Right atrium auricular region (tissue), 2 donors: ENCODE data around the gene CDCA7L. TPM values are rescaled to one million over a fixed set of nuclear protein-coding genes. Genes with fewer than 3 reads are reported as not detected.

Experiments
- DNase-seq: peaks from one replicate; pipeline ENCODE4 v3.0.0-alpha.2; 2019; ENCODE audit warnings: low spot score
- H3K27ac ChIP-seq, 2 donors: fragments of 200-600 bp; sonication (generic); 1 replicate in 1 of 2; 2 replicates in 1 of 2; pipeline ENCODE4 v1.5.1; 2016 to 2019
- H3K27me3 ChIP-seq, 2 donors: fragments of 200-600 bp; sonication (generic); one replicate each; pipeline versions ENCODE4 v1.5.1 to v1.6.0; 2017 to 2019
- H3K36me3 ChIP-seq: fragments of 200-600 bp; sonication (generic); one replicate; pipeline ENCODE4 v1.5.1; 2016
- H3K4me1 ChIP-seq, 2 donors: fragments of 200-600 bp; sonication (generic); one replicate each; pipeline versions ENCODE4 v1.5.1 to v1.6.0; 2017 to 2019
- H3K4me3 ChIP-seq, 2 donors: fragments of 200-600 bp; sonication (generic); 1 replicate in 1 of 2; 2 replicates in 1 of 2; pipeline ENCODE4 v1.5.1; 2017 to 2019; ENCODE audit warnings: mild to moderate bottlenecking in 1 of 2, moderate library complexity in 1 of 2
- H3K9me3 ChIP-seq, 2 donors: fragments of 200-600 bp; sonication (generic); one replicate each; pipeline ENCODE4 v1.5.1; 2019
- CTCF ChIP-seq, 2 donors: fragments of 200-600 bp; sonication (generic); IDR thresholded peaks; one replicate each; pipeline ENCODE4 v1.5.1; 2019; ENCODE audit warnings: antibody characterized with exemption in 2 of 2
- total RNA-seq, 2 donors: library from RNA; depleted of rRNA; stranded (reverse); fragments of >200 nt; gene quantifications; one replicate each; pipeline ENCODE4 v1.1.0, GENCODE V29; 2016

The CDCA7L gene
- 10 to 100 TPM; 32.4 to 48.9 TPM for total RNA-seq

- peak within 1 kb of the TSS; percentile 88 for H3K27ac ChIP-seq
- peaks cover 0 to 39% of the 10 kb centered on the region in 2 donors for H3K4me1 ChIP-seq
- H3K9me3 ChIP-seq = no peaks in the 10 kb centered on the region
- no peaks in the 10 kb centered on the region for H3K36me3 ChIP-seq
- peak; percentile 63 for DNase-seq
- H3K4me3 ChIP-seq = peak within 1 kb of the TSS; percentile 53 to 72
- H3K27me3 ChIP-seq = no peaks in the 10 kb centered on the region
- no peak for TF ChIP-seq CTCF (IDR thresholded peaks at IDR 0.05)
Observed at GRCh38 chr7:21945454-21946221, at the start of gene CDCA7L. CDCA7L (minus strand) TSS chr7:21945899; CDS start chr7:21945804, 95 bp downstream.

GRCh38 chr7:21986096-21986495, 40.4 kb upstream of the CDCA7L start:
- Histone ChIP-seq H3K27ac (no peak overlapping the region), H3K27me3 (no peaks in the 10 kb centered on the region), H3K9me3 (no peaks in the 10 kb centered on the region), H3K4me1 (no peaks in the 10 kb centered on the region), H3K36me3 (no peaks in the 10 kb centered on the region), H3K4me3 (no peak overlapping the region)
- no peak for DNase-seq
- TF ChIP-seq CTCF (IDR thresholded peaks at IDR 0.05) = no peak

- no peak for TF ChIP-seq CTCF (IDR thresholded peaks at IDR 0.05)
- Histone ChIP-seq H3K36me3 (no peaks in the 10 kb centered on the region), H3K4me1 (no peaks in the 10 kb centered on the region)
Observed at GRCh38 chr7:21984042-21984441, 38.3 kb upstream of the CDCA7L start.

GRCh38 chr7:21983056-21983455, 37.4 kb upstream of the CDCA7L start:
- DNase-seq = no peak
- Histone ChIP-seq H3K9me3 (no peaks in the 10 kb centered on the region), H3K27ac (no peak overlapping the region), H3K36me3 (no peaks in the 10 kb centered on the region), H3K4me3 (no peak overlapping the region), H3K27me3 (no peaks in the 10 kb centered on the region), H3K4me1 (no peaks in the 10 kb centered on the region)
- TF ChIP-seq CTCF (IDR thresholded peaks at IDR 0.05) = no peak

More at GRCh38 chr7:21984042-21984441, 38.3 kb upstream of the CDCA7L start:
- H3K27me3 ChIP-seq = no peaks in the 10 kb centered on the region
- H3K9me3 ChIP-seq = no peaks in the 10 kb centered on the region
- H3K4me3 ChIP-seq = no peak overlapping the region
- no peak for DNase-seq
- H3K27ac ChIP-seq = no peak overlapping the region

- H3K27me3 ChIP-seq = no peaks in the 10 kb centered on the region
- H3K27ac ChIP-seq = no peak overlapping the region
- no peak overlapping the region for H3K4me3 ChIP-seq
- no peaks in the 10 kb centered on the region for H3K9me3 ChIP-seq
- DNase-seq = no peak
- no peak for TF ChIP-seq CTCF (IDR thresholded peaks at IDR 0.05)
- no peaks in the 10 kb centered on the region for H3K36me3 ChIP-seq
- no peaks in the 10 kb centered on the region for H3K4me1 ChIP-seq
Observed at GRCh38 chr7:21981524-21981923, 35.8 kb upstream of the CDCA7L start.
